Activated CD4-positive, alpha-beta T cell treated with anti-CD3 and anti-CD28 coated beads for 48 hours (primary cell): ENCODE results near the gene AKAP9.
"Not testable (repeated sequence)": the region's sequence is repeated elsewhere in the genome, so short reads cannot be mapped to it uniquely, and the experiment has no call there.

Source experiments
- DNase-seq: peaks from one replicate; pipeline ENCODE4 v3.0.0-alpha.2; 2020

Gene AKAP9

DNA sequence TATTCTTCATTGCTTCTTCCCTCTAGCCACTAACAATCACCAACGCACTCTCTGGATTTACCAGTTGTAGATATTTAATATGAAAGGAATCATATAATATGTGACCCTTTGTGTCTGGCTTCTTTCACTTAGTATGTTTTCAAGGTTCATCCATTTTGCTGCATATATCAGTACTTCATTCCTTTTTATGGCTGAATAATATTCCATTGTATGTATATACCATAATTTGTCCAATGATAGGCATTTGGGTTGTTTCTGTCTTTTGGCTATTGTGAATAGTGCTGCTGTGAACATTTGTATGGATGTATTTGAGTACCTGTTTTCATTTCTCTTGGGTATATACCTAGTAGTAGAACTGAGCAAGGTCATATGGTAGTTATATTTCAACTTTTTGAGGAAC lies 7.3 kb downstream of the AKAP9 start:
- DNase-seq: no peak

DNA sequence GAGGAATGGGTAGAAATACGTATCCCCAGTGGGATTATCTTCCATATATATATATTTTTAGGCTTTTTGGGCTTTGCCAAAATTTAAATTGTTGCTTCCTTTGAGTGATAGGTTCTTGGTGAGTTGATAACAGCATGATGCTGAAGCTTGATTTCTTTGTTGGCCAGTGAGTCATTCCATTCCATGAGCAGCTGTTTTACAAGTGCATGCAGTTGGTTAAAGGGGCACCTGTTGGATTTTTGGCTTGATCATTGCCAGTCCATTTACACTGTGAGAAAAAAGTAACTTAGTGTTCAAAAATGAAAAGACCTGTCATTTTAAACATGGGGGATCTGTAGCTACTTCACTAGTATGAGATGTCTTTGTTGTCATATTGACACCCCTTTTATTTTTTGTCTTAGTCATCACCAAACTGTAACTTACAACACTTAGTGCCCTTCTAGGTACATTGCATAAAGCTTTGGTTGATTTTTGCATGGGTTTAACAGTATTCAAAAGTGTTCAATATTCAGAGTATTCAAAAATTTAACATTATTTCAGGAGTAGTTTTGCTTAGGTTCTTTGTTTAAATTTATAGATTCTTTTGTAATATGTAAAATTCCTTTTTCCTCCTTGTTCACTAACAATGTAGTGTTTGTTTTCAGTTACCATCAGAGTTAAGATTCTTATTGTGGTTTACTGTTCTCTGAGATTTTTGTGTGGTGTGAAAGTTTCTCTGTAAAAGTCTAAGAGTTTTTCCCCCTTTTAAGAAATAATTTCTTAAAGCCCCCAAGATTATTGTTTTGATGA lies 8.8 kb downstream of the AKAP9 start:
- DNase-seq: no peak

DNA sequence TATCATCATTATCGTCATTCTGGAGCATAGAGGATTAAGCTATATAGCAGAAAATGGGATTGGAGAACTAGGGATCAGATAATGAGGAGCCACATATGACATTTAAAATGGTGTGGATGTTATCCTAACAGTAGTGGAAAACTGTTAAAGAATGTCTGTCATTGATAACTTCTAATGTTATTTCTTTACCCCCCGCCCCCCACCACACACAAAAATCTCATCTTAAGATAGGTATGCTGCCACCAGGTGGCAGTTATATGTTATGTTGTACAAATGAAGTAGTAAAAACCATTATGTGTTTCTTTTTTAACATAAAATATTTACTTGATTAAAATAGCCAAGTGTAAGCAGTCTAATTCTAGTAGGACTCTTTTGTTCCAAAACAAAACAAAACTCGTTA lies 13.0 kb downstream of the AKAP9 start:
- no peak for DNase-seq

GRCh38 chr7:91956464-91956863 lies 15.8 kb downstream of the AKAP9 start:
- DNase-seq: not testable (repeated sequence)

GRCh38 chr7:91957232-91957631 lies 16.6 kb downstream of the AKAP9 start:
- DNase-seq: no peak

GRCh38 chr7:91957823-91958222 lies 17.2 kb downstream of the AKAP9 start:
- DNase-seq: no peak

- DNase-seq: no peak
These were observed 18.4 kb downstream of the AKAP9 start for GRCh38 chr7:91959023-91959422.

- no peak for DNase-seq
These were observed 21.2 kb downstream of the AKAP9 start for GRCh38 chr7:91961816-91962215.

DNA sequence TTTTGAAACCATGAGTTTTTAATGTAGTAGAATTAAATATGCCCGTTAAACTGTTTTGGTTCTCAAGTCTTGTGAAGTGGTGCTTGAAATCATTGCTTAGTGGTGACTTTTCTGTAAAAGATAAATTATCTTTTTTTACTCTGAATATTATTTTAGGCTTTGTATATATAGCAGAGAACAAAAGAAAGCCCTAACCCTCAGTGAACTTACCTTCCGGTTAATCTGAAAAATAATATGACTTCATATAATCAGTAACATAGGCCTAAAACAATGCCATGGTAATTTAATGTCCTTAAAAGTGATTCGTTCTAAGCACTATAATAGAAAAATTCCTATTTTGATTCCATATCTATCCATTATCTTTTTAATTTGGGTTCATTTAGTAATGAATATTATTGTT lies 21.8 kb downstream of the AKAP9 start:
- no peak for DNase-seq

- DNase-seq: not testable (repeated sequence)
These were observed 26.9 kb downstream of the AKAP9 start for GRCh38 chr7:91967513-91967912.

DNA sequence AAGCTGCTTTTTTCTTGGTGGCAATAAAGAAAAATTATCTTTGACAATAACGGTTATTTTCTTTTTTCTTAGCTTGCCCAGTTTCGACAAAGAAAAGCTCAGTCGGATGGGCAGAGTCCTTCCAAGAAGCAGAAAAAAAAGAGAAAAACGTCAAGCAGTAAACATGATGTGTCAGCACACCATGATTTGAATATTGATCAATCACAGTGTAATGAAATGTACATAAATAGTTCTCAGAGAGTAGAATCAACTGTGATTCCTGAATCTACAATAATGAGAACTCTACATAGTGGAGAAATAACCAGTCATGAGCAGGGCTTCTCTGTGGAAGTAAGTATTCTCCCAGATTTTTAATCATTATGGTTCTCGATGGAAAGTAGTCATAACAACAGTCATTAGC lies 33.0 kb downstream of the AKAP9 start:
- DNase-seq: no peak

DNA sequence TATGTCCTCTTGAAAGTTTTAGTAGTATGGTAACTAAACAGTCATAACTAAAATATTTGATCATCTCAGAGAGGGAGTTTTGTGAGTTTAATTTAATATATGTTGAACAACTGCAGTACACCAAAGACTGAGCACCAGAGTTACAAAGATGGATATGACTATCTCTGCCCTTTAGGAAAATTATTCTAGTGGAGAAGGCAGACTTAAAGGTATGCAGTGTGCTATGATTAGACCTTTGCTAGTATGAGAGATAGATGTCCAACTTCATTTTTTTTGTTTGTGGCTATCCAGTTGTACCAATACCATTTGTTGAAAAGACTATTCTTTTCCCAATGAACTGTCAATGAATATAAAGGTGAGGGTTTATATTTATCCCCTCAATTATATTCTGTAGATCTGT lies 33.4 kb downstream of the AKAP9 start:
- no peak for DNase-seq

GRCh38 chr7:91976743-91977142 lies 36.1 kb downstream of the AKAP9 start:
- DNase-seq: no peak

DNA sequence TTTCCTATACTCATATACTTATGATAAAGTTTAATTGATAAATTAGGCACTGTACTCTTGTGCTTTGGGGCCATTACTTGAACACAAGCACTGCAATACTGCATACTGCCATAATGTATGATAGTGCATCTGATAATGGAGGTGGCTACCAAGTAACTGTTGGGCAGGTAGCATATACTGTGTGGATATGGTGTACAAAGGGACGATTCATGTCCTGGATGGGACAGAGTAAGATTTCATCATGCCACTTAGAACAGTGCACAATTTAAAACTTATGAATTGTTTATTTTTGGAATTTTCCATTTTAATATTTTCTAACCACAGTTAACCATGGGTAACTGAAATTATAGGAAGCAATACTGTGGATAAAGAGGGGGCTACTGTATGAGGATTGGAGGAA lies 38.9 kb downstream of the AKAP9 start:
- no peak for DNase-seq

GRCh38 chr7:91982352-91982751 lies 41.7 kb downstream of the AKAP9 start:
- not testable (repeated sequence) for DNase-seq

DNA sequence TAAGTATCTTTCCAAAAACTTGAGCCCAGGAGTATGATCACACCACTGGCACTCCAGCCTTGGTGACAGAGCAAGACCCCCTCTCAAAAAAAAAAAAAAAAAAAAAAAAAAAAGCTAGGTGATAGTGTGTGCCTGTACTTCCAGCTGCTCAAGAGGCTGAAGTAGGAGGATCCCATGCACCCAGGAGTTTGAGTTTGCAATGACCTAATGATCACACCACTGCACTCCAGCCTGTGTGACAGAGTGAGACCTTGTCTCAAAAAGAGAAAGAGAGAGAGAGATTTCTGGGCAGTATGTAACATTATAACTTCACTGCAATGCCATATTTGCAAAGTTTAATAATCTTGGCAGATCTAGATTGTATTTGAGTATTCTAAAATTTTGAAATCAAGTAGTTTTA lies 47.6 kb downstream of the AKAP9 start:
- no peak for DNase-seq

- DNase-seq: no peak
These were observed 53.3 kb downstream of the AKAP9 start for GRCh38 chr7:91993976-91994375.

DNA sequence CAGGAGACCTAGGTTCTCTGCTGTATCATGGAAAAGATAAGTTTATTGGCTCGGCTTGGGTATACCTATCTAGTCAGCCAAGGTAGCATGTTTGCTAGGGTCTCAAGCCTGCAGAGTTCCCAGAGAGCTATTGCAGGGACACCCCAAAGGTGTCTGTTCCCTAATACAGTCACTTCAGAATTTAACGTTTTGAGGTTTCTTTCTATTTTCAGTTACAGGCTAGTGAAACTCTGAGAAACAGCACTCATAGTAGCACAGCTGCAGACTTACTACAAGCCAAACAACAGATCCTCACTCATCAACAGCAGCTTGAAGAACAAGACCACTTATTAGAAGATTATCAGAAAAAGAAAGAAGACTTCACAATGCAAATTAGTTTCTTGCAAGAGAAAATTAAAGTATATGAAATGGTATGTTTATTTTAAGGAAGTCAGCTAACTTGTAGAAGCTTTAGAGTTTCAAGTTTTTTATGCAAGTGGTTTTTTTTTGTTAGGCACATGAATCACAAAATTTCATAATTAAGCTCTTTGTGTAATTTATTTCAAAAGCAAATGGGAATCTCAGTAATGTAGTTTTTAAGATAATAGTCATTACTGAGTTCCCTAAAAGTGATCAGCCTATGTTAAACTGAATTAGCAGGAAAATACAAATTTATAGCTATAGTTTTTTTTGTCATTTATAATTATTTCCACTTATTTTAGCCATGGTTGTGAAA lies 54.9 kb downstream of the AKAP9 start:
- DNase-seq: no peak

GRCh38 chr7:91999631-92000565 lies 59.2 kb downstream of the AKAP9 start:
- DNase-seq: no peak

- DNase-seq: no peak
These were observed 62.1 kb downstream of the AKAP9 start for GRCh38 chr7:92002720-92003119.

- DNase-seq: no peak
These were observed 65.4 kb downstream of the AKAP9 start for GRCh38 chr7:92006046-92006445.

DNA sequence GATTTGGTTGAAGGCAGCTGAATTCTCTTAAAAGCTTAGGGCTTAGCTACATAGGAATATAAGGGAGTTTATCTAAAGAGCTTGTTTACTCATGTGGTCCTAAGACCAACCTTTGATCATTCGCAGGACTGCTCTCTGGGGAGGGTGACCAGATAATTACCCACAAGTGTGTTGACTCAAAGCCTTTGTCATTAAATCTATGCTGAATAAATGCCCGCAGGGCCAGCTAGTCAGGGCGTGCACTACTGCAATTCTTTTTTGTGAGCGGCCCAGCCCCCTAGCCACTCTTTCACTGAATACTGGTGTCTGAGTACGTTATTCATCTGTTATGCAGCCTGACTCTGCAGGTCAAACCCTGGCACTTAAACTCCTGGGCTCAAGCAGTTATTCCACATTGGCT lies 69.6 kb downstream of the AKAP9 start:
- no peak for DNase-seq

GRCh38 chr7:92013611-92014010 lies 72.9 kb downstream of the AKAP9 start:
- no peak for DNase-seq
